ENCODE results near the gene GRIK3.

DNA sequence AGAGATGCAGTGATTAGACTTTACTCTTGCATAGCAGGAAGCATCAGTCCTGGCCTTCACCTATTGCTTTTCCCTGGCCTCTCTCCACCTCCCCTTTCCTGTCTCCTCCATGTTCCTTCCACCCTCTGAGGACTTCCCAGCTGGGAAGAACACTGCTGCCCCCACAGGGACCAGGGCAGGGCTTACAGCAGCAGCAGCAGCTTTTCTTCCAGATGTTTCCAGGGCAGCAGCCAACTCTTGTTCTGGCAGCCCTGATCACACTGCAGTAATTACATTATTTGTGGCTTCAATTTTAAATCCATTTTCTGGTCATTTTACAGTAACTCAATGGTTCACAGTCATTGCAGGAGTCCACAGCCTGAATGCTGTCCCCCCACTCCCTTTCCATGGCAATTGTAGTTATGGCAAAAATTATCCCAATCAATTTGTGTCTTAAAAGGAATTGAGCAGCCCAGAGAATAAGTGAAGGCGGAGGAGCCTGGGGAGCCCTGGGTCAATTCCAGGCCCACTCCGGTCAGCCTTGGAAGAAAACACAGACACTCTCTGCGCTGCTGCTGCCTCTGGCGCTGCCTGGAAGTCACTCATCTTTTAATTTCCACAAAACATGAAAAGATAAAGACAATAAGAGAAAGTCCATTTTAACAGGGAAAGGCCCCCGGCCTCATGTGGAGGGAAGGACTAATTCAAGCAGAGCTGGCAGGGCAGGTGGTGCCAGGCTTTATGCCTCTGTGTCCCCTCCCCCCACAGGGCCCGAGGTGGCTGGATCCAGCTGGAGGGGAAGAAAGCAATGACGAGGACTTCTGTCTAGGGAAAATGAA lies 148.6 kb downstream of the GRIK3 start:
- TF ChIP-seq CTCF (conservative IDR thresholded peaks at IDR 0.05; ENCODE audit: low read depth, low read length) (no peak), EZH2 (IDR thresholded peaks at IDR 0.05; ENCODE audit: low read length, unreplicated experiment) (no peak)
